Choroid plexus epithelial cell (primary cell): Measurements from ENCODE around the gene CAPN15.

Source experiments
- DNase-seq: peaks from one replicate; pipeline ENCODE4 v3.0.0-alpha.2; 2010; ENCODE audit warnings: low read depth
- H3K4me3 ChIP-seq: 2 replicates; pipeline ENCODE4 v1.5.1; 2011; ENCODE audit warnings: low read depth, mild to moderate bottlenecking, control low read depth, low read length, moderate library complexity
- TF ChIP-seq, protein P1 (sequence below): conservative IDR thresholded peaks from 2 replicates; pipeline ENCODE4 v1.5.1; 2011; ENCODE audit warnings: low read depth, mild to moderate bottlenecking, control low read depth, inconsistent platforms, low read length, moderate library complexity

CAPN15 gene

GRCh38 chr16:566475-567372 is 39.2 kb downstream of the CAPN15 start, which contains the start of gene NHLRC4:
Gene NHLRC4 (plus strand): TSS chr16:567005. CDS start chr16:568048, 1,043 bp downstream.
- TF ChIP-seq, protein P1, sequence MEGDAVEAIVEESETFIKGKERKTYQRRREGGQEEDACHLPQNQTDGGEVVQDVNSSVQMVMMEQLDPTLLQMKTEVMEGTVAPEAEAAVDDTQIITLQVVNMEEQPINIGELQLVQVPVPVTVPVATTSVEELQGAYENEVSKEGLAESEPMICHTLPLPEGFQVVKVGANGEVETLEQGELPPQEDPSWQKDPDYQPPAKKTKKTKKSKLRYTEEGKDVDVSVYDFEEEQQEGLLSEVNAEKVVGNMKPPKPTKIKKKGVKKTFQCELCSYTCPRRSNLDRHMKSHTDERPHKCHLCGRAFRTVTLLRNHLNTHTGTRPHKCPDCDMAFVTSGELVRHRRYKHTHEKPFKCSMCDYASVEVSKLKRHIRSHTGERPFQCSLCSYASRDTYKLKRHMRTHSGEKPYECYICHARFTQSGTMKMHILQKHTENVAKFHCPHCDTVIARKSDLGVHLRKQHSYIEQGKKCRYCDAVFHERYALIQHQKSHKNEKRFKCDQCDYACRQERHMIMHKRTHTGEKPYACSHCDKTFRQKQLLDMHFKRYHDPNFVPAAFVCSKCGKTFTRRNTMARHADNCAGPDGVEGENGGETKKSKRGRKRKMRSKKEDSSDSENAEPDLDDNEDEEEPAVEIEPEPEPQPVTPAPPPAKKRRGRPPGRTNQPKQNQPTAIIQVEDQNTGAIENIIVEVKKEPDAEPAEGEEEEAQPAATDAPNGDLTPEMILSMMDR: no peak
- H3K4me3 ChIP-seq: peak within 1 kb of the TSS; percentile 25
- DNase-seq: peak; percentile 78

- TF ChIP-seq, protein P1: no peak
- no peak overlapping the region for H3K4me3 ChIP-seq
- no peak for DNase-seq
These were observed 40.1 kb downstream of the CAPN15 start for GRCh38 chr16:567373-568256.

DNA sequence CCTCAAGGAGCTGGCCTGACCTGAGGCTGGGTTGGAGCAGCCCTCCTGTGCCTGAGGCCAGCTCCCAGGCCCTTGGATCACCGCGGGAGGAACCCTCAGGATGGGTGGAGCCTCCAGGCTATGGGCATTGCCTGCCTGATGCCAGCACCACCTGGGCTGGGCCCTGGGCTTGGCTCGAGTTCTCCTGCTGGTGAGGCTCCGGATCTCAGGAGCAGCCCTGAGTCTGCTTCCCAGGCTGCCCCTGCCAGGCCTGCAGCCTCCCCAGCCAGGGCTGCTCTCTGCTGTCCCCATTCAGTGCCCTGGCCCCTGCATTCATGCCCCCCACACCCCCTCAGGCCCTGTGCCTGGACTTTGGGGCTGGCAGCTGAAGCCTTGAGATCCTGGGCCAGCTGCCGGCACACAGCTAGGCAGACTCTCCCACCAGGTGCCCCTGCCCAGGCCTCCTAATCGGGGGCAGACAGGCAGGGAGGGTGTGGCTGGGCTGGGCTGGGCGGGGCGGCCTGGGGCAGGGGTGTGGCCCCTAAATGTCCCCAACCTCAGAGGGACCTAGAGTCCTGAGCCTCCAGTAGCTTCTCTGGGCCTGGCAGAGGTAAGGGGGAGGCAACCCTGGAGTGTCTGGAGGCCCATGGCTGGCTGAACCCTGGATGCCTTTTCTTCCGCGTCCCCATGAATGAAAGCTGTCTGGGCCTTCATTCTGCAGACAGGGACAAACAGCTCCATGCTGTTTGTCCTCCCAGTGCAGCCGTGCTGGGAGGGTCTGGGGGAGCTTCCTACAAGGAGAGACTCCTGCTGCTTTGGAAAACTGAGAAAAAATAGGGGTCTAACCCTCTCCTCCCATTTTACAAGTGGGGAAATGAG is 41.1 kb downstream of the CAPN15 start:
- TF ChIP-seq, protein P1: no peak
- no peak for DNase-seq
- H3K4me3 ChIP-seq: no peak overlapping the region

DNA sequence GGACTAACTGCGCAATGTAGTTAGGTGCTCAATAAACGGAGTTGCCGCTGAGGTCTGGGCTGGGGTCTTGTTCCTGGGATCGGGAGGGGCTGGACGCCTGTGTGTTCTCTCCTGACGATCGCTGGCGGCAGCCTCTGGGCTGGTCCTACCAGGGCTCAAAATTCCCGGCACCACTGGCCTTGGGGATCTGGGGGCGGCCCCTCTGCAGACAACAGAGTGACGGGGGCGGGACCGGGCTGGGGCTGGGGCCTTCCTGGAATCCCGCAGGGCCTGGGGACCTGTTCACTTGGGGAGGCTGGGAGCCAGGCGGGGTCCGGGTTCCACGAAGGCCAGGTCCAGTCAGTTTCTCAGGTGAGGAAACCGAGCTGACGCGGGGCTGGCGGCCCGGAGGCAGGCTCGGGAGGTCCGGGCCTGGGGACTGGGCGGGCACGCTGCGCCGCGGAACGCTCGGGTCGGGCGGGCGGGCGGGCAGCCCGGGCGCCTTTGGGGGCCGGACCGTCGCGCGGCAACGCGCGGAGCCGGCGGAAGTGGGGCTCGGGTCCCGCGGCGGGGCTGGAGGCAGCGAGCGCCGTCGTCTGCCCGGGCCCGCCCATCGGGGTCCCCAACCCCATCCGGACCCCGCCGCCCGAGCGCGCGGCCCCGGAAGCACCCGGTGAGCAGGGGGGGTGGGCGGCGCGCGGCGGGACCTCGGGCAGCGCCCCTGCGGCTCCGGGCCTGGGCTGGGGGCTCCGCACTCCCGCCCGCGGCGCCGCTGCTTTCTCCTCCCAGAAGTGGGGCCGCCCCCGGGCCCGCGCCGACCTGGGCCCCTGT is 42.1 kb downstream of the CAPN15 start, which contains the start of gene PIGQ:
PIGQ (plus strand) TSS at position 524 of the 810 bp plus-strand sequence. CDS start 4,107 bp downstream, outside the sequence.
- peak within 1 kb of the TSS; percentile 69 for H3K4me3 ChIP-seq
- DNase-seq: peak; percentile 45
- TF ChIP-seq, protein P1: no peak

DNA sequence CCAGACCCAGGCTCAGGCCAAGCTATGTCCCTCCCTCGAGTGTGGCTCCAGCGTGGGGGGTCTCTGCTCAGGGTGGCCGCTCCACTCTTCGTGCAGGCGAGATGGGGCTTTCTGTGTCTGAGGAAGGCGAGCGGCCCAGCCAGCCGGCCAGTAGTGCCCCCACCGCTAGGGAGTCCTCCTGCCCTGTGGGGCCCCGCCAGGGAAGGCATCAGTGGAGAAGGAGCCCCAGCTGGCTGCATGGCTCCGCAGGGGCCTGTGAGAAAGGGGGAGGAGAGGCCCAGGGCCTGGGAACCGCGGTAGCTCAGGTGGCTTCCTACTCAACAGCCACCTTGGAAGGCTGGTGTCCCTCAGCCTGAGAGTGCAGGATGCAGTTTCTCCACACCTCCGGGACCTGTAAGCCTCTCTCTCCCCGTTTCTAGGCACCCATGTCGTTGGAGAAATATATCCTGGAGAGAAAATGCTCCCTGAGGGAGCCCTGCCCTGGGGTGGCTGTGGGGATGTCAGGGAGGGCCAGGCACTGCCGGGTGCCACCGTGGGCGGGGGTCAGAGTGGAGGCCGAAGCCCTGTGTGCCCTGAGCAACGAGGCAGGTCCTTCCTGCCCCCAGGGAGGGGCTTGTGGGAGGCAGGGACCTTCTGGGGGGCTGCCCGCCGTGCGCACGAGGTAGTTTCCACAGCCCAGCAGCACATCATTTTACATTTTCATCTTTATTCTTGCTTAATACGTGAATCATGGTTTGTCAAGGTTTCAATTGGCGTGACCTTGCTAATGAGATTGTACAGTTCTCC is 45.5 kb downstream of the CAPN15 start:
- H3K4me3 ChIP-seq: no peak overlapping the region
- DNase-seq: no peak
- TF ChIP-seq, protein P1: no peak
